H9 (cell line): ENCODE data around the gene VWF. TPM values are rescaled to one million over a fixed set of nuclear protein-coding genes. Genes with fewer than 3 reads are reported as not detected.

ENCODE experiments used
- DNase-seq: peaks from one replicate; pipeline ENCODE4 v3.0.0-alpha.2; 2017
- H2AFZ ChIP-seq: one replicate; pipeline ENCODE4 v1.6.1; 2013; ENCODE audit warnings: mild to moderate bottlenecking, low read length, control low read depth, moderate library complexity
- H2AK5ac ChIP-seq: 2 replicates; pipeline ENCODE4 v1.6.1; 2013; ENCODE audit warnings: low read length, control low read depth, mixed read lengths; ENCODE audit not compliant: insufficient read length
- H2BK120ac ChIP-seq: one replicate; pipeline ENCODE4 v1.6.1; 2013; ENCODE audit warnings: low read depth, mild to moderate bottlenecking, low read length, control low read depth, inconsistent platforms; ENCODE audit not compliant: poor library complexity, severe bottlenecking
- H2BK12ac ChIP-seq: 2 replicates; pipeline ENCODE4 v1.6.1; 2013; ENCODE audit warnings: low read length, control low read depth, mixed read lengths, low read depth; ENCODE audit not compliant: insufficient read length
- H2BK15ac ChIP-seq: 2 replicates; pipeline ENCODE4 v1.6.1; 2013; ENCODE audit warnings: low read depth, low read length, control low read depth
- H2BK20ac ChIP-seq: one replicate; pipeline ENCODE4 v1.6.1; 2013; ENCODE audit warnings: low read depth, mild to moderate bottlenecking, low read length, control low read depth, inconsistent platforms; ENCODE audit not compliant: poor library complexity, severe bottlenecking
- H2BK5ac ChIP-seq: 2 replicates; pipeline ENCODE4 v1.6.1; 2013; ENCODE audit warnings: low read length, control low read depth, mixed read lengths; ENCODE audit not compliant: insufficient read length
- H3K14ac ChIP-seq: 2 replicates; pipeline ENCODE4 v1.6.1; 2013; ENCODE audit warnings: low read length, control low read depth; ENCODE audit not compliant: insufficient read depth
- H3K18ac ChIP-seq: 2 replicates; pipeline ENCODE4 v1.6.1; 2013; ENCODE audit warnings: low read depth, mild to moderate bottlenecking, mixed read lengths, low read length, control low read depth; ENCODE audit not compliant: insufficient read length
- H3K23ac ChIP-seq: 2 replicates; pipeline ENCODE4 v1.6.1; 2013; ENCODE audit warnings: low read length, control low read depth, mixed read lengths, low read depth; ENCODE audit not compliant: insufficient read length
- H3K23me2 ChIP-seq: 2 replicates; pipeline ENCODE4 v1.6.1; 2013; ENCODE audit warnings: low read depth, mild to moderate bottlenecking, mixed read lengths, low read length, control low read depth; ENCODE audit not compliant: insufficient read length, poor library complexity, severe bottlenecking
- H3K27ac ChIP-seq: 2 replicates; pipeline ENCODE4 v1.5.1; 2013; ENCODE audit warnings: low read length, control low read depth, mixed read lengths, low read depth; ENCODE audit not compliant: insufficient read length
- H3K27me3 ChIP-seq: 2 replicates; pipeline ENCODE4 v1.6.1; 2013; ENCODE audit warnings: low read length, control low read depth, inconsistent platforms; ENCODE audit not compliant: insufficient read depth
- H3K4ac ChIP-seq: 2 replicates; pipeline ENCODE4 v1.6.1; 2013; ENCODE audit warnings: low read depth, mild to moderate bottlenecking, control low read depth, inconsistent platforms, low read length, moderate library complexity
- H3K4me1 ChIP-seq: 2 replicates; pipeline ENCODE4 v1.6.1; 2013; ENCODE audit warnings: low read length, control low read depth, inconsistent platforms; ENCODE audit not compliant: insufficient read depth
- H3K4me2 ChIP-seq: 2 replicates; pipeline ENCODE4 v1.6.1; 2013; ENCODE audit warnings: low read length, control low read depth, mixed read lengths; ENCODE audit not compliant: insufficient read length, insufficient read depth
- H3K56ac ChIP-seq: 2 replicates; pipeline ENCODE4 v1.6.1; 2013; ENCODE audit warnings: low read depth, mild to moderate bottlenecking, mixed read lengths, low read length, control low read depth; ENCODE audit not compliant: insufficient read length
- H3K79me1 ChIP-seq: 2 replicates; pipeline ENCODE4 v1.6.1; 2013; ENCODE audit warnings: low read depth, mild to moderate bottlenecking, moderate library complexity, low read length, control low read depth, inconsistent platforms; ENCODE audit not compliant: insufficient read depth, poor library complexity, severe bottlenecking
- H3K79me2 ChIP-seq: 2 replicates; pipeline ENCODE4 v1.6.1; 2013; ENCODE audit warnings: low read length, control low read depth, inconsistent platforms; ENCODE audit not compliant: insufficient read depth
- H3K9ac ChIP-seq: 2 replicates; pipeline ENCODE4 v1.6.1; 2013; ENCODE audit warnings: low read length, control low read depth, mixed read lengths; ENCODE audit not compliant: insufficient read length; ENCODE audit errors: extremely low read depth
- H3K9me3 ChIP-seq: one replicate; pipeline ENCODE4 v1.6.1; 2013; ENCODE audit warnings: low read depth, low read length, inconsistent platforms; ENCODE audit not compliant: control insufficient read depth
- H3T11ph ChIP-seq: one replicate; pipeline ENCODE4 v1.6.1; 2013; ENCODE audit warnings: mild to moderate bottlenecking, low read length, control low read depth, inconsistent platforms
- H4K20me1 ChIP-seq: one replicate; pipeline ENCODE4 v1.6.1; 2013; ENCODE audit not compliant: control insufficient read depth, insufficient read length, insufficient read depth
- H4K5ac ChIP-seq: 2 replicates; pipeline ENCODE4 v1.6.1; 2013; ENCODE audit warnings: low read depth, mild to moderate bottlenecking, mixed read lengths, low read length, control low read depth; ENCODE audit not compliant: insufficient read length
- H4K8ac ChIP-seq: replicated peaks from 2 replicates; pipeline ENCODE4 v1.6.1; 2013; ENCODE audit warnings: low read length, control low read depth, mixed read lengths, low read depth; ENCODE audit not compliant: insufficient read length
- H4K91ac ChIP-seq: 2 replicates; pipeline ENCODE4 v1.6.1; 2013; ENCODE audit warnings: low read depth, mild to moderate bottlenecking, moderate library complexity, mixed read lengths, low read length, control low read depth; ENCODE audit not compliant: insufficient read length
- H3K27ac Mint-ChIP-seq, 3 experiments: 2 replicates in 2 of 3; 3 replicates in 1 of 3; pipeline ENCODE4 v1.8.0; 2020 to 2021; ENCODE audit warnings: mixed read lengths in 3 of 3, mild to moderate bottlenecking in 1 of 3, moderate library complexity in 1 of 3
- H3K27me3 Mint-ChIP-seq: 2 replicates; pipeline ENCODE4 v1.8.0; 2021; ENCODE audit warnings: low read depth, mild to moderate bottlenecking, moderate library complexity, mixed read lengths
- H3K36me3 Mint-ChIP-seq, 3 experiments: 2 replicates in 2 of 3; 3 replicates in 1 of 3; pipeline ENCODE4 v1.8.0; 2020 to 2021; ENCODE audit warnings: low read depth in 3 of 3, mixed read lengths in 3 of 3; ENCODE audit not compliant: insufficient read depth in 1 of 3
- H3K4me1 Mint-ChIP-seq, 2 experiments: 2 replicates each; pipeline ENCODE4 v1.8.0; 2020; ENCODE audit warnings: mixed read lengths in 2 of 2
- H3K4me3 Mint-ChIP-seq, 2 experiments: 2 replicates in 1 of 2; 3 replicates in 1 of 2; pipeline ENCODE4 v1.8.0; 2020 to 2021; ENCODE audit warnings: mild to moderate bottlenecking in 2 of 2, mixed read lengths in 2 of 2, moderate library complexity in 1 of 2
- H3K9me3 Mint-ChIP-seq, 2 experiments: 2 replicates in 1 of 2; 3 replicates in 1 of 2; pipeline ENCODE4 v1.8.0; 2020; ENCODE audit warnings: mild to moderate bottlenecking in 2 of 2, mixed read lengths in 2 of 2, moderate library complexity in 1 of 2
- CTCF ChIP-seq: fragments of 200-600 bp; sonication (generic); conservative IDR thresholded peaks from 3 replicates; pipeline ENCODE4 v1.8.0; 2021; ENCODE audit warnings: antibody characterized with exemption, mild to moderate bottlenecking
- WGBS: extraction: QIAGEN DNeasy Blood & Tissue Kit; methylation state at CpG from one replicate; pipeline ENCODE4 v1.1.7; 2013; ENCODE audit warnings: missing lambda C conversion rate, low lambda C conversion rate, mixed read lengths; ENCODE audit not compliant: insufficient read length; ENCODE audit errors: extremely low coverage; 5-methylcytosine and 5-hydroxymethylcytosine counted together
- total RNA-seq: library from RNA; stranded (reverse); gene quantifications from 2 replicates; pipeline ENCODE4 v1.2.1, GENCODE V29; 2021

The VWF gene
- total RNA-seq, 1 experiment from 2014 or later = 0.17 TPM

DNA sequence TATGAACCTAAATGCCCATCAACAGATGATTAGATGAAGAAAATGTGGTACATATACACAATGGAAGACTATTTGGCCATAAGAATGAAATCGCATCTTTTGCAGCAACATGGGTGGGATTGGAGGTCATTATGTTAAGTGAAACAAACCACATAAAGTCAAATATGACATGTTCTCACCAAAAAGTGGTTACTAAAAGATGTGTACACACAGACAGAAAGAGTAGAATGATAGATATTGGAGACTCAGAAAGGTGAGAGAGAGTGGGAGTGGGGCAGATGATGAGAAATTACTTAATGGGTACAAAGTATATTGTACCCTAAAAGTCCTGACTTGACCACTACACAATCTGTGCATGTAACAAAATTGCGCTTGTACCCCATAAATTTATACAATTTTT, 19.6 kb downstream of the VWF start:
- no peak overlapping the region for H3K56ac ChIP-seq
- H3K9me3 Mint-ChIP-seq = no peaks in the 10 kb centered on the region
- no peak overlapping the region for H3K18ac ChIP-seq
- H3K4me2 ChIP-seq = no peak overlapping the region
- H4K5ac ChIP-seq = no peak overlapping the region
- H3K36me3 Mint-ChIP-seq = no peaks in the 10 kb centered on the region
- no peaks in the 10 kb centered on the region for H3K79me1 ChIP-seq
- H3K27ac Mint-ChIP-seq = no peak overlapping the region
- no peak overlapping the region for H3K23ac ChIP-seq
- no peak overlapping the region for H4K8ac ChIP-seq
- H3K9me3 ChIP-seq = no peaks in the 10 kb centered on the region
- peaks cover 1% of the 10 kb centered on the region; the same call in 1 of the 2 replicates for H3K27me3 Mint-ChIP-seq
- H2BK5ac ChIP-seq = no peak overlapping the region
- no peak overlapping the region for H3K27ac ChIP-seq
- H2BK15ac ChIP-seq = no peak overlapping the region
- H3K4me3 Mint-ChIP-seq = no peak overlapping the region
- H3K27me3 ChIP-seq = no peaks in the 10 kb centered on the region
- no CpG with 5 or more reads among the region's 2 CpGs for WGBS
- H3K23me2 ChIP-seq = no peaks in the 10 kb centered on the region
- no peak overlapping the region for H3K14ac ChIP-seq
- H3K4me1 Mint-ChIP-seq = no peaks in the 10 kb centered on the region
- no peak overlapping the region for H2BK120ac ChIP-seq
- no peak overlapping the region for H3K9ac ChIP-seq
- H2BK12ac ChIP-seq = no peak overlapping the region
- no peak for TF ChIP-seq CTCF
- H3T11ph ChIP-seq = no peak overlapping the region
- H4K20me1 ChIP-seq = no peaks in the 10 kb centered on the region
- H2BK20ac ChIP-seq = no peak overlapping the region
- no peak overlapping the region for H3K4ac ChIP-seq
- H3K4me1 ChIP-seq = no peaks in the 10 kb centered on the region
- H2AK5ac ChIP-seq = no peak overlapping the region
- no peak overlapping the region for H4K91ac ChIP-seq
- no peak overlapping the region for H2AFZ ChIP-seq
- no peak for DNase-seq
- no peaks in the 10 kb centered on the region for H3K79me2 ChIP-seq
